GM20000 (cell line): ENCODE results near the gene RP2.

Experiments
- DNase-seq: peaks from one replicate; pipeline ENCODE4 v3.0.0; 2012; ENCODE audit warnings: low spot score
- TF ChIP-seq, protein P1 (sequence below): IDR thresholded peaks from 2 replicates; pipeline ENCODE4 v1.5.1; 2012; ENCODE audit warnings: mild to moderate bottlenecking, control low read depth; ENCODE audit errors: extremely low read depth, missing control alignments

Gene RP2

DNA sequence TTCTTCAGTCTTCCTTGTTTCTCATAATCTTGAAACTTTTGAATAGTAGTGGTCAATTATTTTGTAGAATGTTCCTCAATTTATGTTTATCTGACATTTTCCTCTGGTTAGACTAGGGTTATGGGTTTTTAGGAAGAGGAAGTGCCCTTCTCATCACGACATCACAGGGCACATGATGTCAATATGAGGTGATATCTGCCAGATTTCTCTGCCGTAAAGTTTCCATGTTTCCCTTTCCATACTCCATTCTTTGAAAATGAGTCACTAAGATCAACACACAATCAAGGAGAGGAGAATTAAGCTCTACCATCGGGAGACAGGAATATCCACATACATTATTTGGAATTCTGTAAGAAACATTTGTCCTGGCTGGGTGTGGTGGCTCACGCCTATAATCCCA, 28.4 kb downstream of the RP2 start:
- TF ChIP-seq, protein P1, sequence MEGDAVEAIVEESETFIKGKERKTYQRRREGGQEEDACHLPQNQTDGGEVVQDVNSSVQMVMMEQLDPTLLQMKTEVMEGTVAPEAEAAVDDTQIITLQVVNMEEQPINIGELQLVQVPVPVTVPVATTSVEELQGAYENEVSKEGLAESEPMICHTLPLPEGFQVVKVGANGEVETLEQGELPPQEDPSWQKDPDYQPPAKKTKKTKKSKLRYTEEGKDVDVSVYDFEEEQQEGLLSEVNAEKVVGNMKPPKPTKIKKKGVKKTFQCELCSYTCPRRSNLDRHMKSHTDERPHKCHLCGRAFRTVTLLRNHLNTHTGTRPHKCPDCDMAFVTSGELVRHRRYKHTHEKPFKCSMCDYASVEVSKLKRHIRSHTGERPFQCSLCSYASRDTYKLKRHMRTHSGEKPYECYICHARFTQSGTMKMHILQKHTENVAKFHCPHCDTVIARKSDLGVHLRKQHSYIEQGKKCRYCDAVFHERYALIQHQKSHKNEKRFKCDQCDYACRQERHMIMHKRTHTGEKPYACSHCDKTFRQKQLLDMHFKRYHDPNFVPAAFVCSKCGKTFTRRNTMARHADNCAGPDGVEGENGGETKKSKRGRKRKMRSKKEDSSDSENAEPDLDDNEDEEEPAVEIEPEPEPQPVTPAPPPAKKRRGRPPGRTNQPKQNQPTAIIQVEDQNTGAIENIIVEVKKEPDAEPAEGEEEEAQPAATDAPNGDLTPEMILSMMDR, result no peak
- no peak for DNase-seq

DNA sequence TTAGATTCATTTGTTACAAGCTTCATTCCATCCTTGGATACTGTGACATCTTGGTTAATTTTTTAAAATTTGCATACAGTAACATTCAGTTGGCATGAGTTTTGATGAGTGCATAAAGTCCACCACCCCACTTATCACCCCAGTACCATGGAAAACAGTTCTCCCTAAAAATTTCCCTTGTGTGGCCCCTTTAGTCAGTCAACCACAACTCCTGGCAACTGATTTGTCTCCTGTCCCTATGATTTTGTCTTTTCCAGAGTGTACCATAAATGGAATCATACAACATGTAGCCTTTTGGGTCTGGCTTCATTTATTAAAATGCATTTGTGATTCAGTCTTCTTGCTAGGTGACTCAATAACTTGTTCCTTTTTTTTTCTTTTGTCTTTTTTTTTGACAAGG, 29.9 kb downstream of the RP2 start:
- TF ChIP-seq, protein P1, result no peak
- DNase-seq, result no peak

DNA sequence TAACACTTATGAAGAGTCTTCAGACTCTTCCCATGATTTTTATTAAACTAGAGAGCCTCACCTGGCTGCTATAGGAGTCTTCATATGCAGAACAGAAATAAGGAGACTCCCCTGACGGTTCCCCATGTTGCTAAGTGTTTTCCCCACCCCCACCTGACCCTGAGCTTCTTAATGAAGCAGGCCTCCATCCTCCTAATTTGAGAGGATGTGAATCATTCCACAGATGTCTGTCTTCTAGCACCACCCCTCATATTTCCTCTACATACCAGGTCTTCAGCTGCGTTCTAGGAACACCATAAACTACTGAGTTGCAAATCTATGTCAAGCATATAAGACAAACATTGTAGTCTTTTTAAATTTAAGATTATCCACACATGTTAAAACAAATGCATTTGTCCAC, 36.9 kb downstream of the RP2 start:
- TF ChIP-seq, protein P1, result no peak
- no peak for DNase-seq

DNA sequence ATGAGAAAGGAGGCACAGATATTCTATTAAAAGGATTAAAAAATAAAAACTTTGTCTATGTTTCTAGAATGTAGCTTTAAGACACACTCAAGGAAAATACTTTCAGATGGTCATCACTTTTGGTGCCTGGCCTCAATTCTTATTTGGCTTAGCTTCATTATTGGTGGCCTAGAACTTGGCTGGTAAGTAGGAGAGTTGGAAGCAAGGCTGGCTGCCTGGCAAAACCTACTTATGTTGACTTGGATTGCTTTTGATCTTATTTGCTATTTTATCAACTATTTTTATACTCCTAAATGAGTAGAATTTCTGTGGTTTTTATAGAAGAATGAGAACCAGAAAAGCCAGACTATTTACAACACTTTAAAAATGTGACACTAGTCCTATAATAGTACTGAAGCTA, 40.1 kb downstream of the RP2 start:
- no peak for DNase-seq
- TF ChIP-seq, protein P1, result no peak

DNA sequence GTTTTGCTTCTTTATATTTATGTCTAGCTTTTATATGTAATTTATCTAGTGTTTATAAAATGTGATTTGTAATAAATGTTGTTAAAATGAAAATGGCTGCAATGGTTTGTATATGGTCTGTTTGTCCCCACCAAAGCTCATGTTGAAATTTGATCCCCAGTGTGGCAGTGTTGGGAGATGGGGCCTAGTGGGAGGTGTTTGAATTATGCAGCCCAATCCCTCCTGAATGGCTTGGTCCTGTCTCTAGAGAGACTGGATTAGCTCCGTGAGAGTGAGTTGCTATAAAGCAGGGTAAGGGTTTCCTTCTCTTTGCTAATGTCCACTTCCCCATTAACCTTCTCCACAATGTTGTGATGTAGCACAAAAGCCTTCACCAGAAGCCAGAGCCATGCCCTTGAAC, 45.4 kb downstream of the RP2 start:
- TF ChIP-seq, protein P1, result no peak
- no peak for DNase-seq

DNA sequence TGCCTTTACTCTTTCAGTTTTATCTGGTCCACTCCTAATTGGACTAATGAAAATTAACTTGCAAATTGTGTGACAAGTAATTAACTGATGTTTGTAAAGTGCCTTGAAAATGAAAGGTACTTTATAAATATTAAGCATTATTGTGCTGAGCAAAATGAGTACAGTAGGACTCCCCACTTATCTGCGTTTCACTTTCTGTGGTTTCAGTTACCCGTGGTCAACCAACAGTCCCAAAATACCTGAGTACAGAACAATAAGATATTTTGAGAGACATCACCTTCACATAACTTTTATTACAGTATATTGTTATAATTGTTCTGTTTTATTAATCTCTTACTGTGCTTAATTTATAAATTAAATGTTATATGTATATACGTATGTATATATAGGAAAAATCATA, 48.0 kb downstream of the RP2 start:
- DNase-seq, result no peak
- TF ChIP-seq, protein P1, result no peak

DNA sequence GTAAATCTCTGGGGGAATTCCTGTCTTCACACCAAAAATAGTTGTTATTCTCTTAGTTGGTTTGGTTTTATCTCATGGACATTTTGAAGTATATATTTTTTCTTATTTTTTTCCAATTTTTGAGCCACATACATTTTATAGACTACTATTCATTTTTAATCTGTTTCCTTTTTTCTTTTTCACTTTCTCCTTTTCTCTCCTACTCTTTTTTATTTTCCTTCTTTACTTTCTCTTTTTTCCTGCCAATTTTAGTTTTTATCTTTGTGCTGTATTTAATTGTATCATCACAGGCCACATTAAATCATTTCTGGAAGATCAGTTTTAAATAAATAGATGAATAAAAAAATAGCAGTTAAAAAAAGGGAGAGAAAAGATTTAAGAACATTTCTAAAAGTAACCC, 61.4 kb downstream of the RP2 start:
- TF ChIP-seq, protein P1, result no peak
- no peak for DNase-seq
